Neural progenitor cell (in vitro differentiated cells): Measurements from ENCODE around the gene TMEM178B. TPM values are rescaled to one million over a fixed set of nuclear protein-coding genes. Genes with fewer than 3 reads are reported as not detected.

Source experiments
- DNase-seq: peaks from one replicate; pipeline ENCODE4 v3.0.0-alpha.2; 2016; ENCODE audit warnings: low spot score
- H2AFZ ChIP-seq: fragments of 200-600 bp; sonication (generic); replicated peaks from 2 replicates; pipeline ENCODE4 v1.6.1; 2016; ENCODE audit warnings: antibody characterized with exemption
- H3F3A ChIP-seq: fragments of 200-600 bp; sonication (generic); 2 replicates; pipeline ENCODE4 v1.6.1; 2016; ENCODE audit warnings: antibody characterized with exemption, low read depth
- H3K27ac ChIP-seq: fragments of 200-600 bp; sonication (generic); 2 replicates; pipeline ENCODE4 v1.5.1; 2016; ENCODE audit warnings: mild to moderate bottlenecking
- H3K27me3 ChIP-seq: fragments of 200-600 bp; sonication (generic); 2 replicates; pipeline ENCODE4 v1.6.1; 2016; ENCODE audit warnings: mild to moderate bottlenecking, moderate library complexity
- H3K36me3 ChIP-seq: fragments of 200-600 bp; sonication (generic); 2 replicates; pipeline ENCODE4 v1.5.1; 2016
- H3K4me1 ChIP-seq: fragments of 200-600 bp; sonication (generic); 2 replicates; pipeline ENCODE4 v1.6.1; 2016; ENCODE audit warnings: mixed run types
- H3K4me2 ChIP-seq: fragments of 200-600 bp; sonication (generic); 2 replicates; pipeline ENCODE4 v1.6.1; 2016
- H3K4me3 ChIP-seq: fragments of 200-600 bp; sonication (generic); 2 replicates; pipeline ENCODE4 v1.5.1; 2016
- H3K79me2 ChIP-seq: fragments of 200-600 bp; sonication (generic); 2 replicates; pipeline ENCODE4 v1.6.1; 2016; ENCODE audit warnings: low read depth
- H3K9ac ChIP-seq: fragments of 200-600 bp; sonication (generic); 2 replicates; pipeline ENCODE4 v1.6.1; 2016
- H3K9me3 ChIP-seq: fragments of 200-600 bp; sonication (generic); 2 replicates; pipeline ENCODE4 v1.5.1; 2016; ENCODE audit warnings: low read depth
- H4K20me1 ChIP-seq: fragments of 200-600 bp; sonication (generic); 2 replicates; pipeline ENCODE4 v1.6.1; 2016; ENCODE audit warnings: low read depth
- H3K27ac Mint-ChIP-seq: 3 replicates; pipeline ENCODE4 v1.8.0; 2021; ENCODE audit warnings: mixed read lengths
- H3K27me3 Mint-ChIP-seq: 2 replicates; pipeline ENCODE4 v1.8.0; 2022; ENCODE audit warnings: low read depth, mild to moderate bottlenecking, inconsistent platforms, moderate library complexity, mixed read lengths; ENCODE audit not compliant: insufficient read depth
- H3K36me3 Mint-ChIP-seq: 3 replicates; pipeline ENCODE4 v1.8.0; 2021; ENCODE audit warnings: mixed read lengths
- H3K4me1 Mint-ChIP-seq: 3 replicates; pipeline ENCODE4 v1.8.0; 2021; ENCODE audit warnings: mixed read lengths
- H3K4me3 Mint-ChIP-seq: 3 replicates; pipeline ENCODE4 v1.8.0; 2021; ENCODE audit warnings: mild to moderate bottlenecking, moderate library complexity, mixed read lengths
- H3K9me3 Mint-ChIP-seq: 3 replicates; pipeline ENCODE4 v1.8.0; 2020; ENCODE audit warnings: mixed read lengths
- EZH2 ChIP-seq: fragments of 200-600 bp; sonication (generic); IDR thresholded peaks from 2 replicates; pipeline ENCODE4 v1.6.1; 2017; ENCODE audit warnings: antibody characterized with exemption, mild to moderate bottlenecking, moderate library complexity
- EZH2phosphoT487 ChIP-seq: fragments of 200-600 bp; sonication (generic); IDR thresholded peaks from 2 replicates; pipeline ENCODE4 v1.6.1; 2017; ENCODE audit warnings: antibody characterized with exemption
- total RNA-seq: library from RNA; depleted of rRNA; stranded (reverse); fragments of >200 nt; gene quantifications from 2 replicates; pipeline ENCODE4 v1.2.3, GENCODE V29; 2015; ENCODE audit warnings: low replicate concordance
- TF ChIP-seq, protein P1 (sequence below): fragments of 200-600 bp; sonication (generic); IDR thresholded peaks from 2 replicates; pipeline ENCODE4 v1.5.1; 2017; ENCODE audit warnings: antibody characterized with exemption, mild to moderate bottlenecking

Gene TMEM178B
- total RNA-seq, 1 donor from 2014 or later: 2.9 TPM

GRCh38 chr7:141366091-141366621, 292.3 kb downstream of the TMEM178B start:
- Mint-ChIP-seq H3K4me1 (peaks cover 43% of the 10 kb centered on the region), H3K9me3 (no peaks in the 10 kb centered on the region), H3K4me3 (peak overlapping the region; percentile 0), H3K27me3 (no peaks in the 10 kb centered on the region), H3K27ac (peak overlapping the region; percentile 31), H3K36me3 (no peaks in the 10 kb centered on the region)
- Histone ChIP-seq H3K4me2 (peak overlapping the region; percentile 87), H3K36me3 (no peaks in the 10 kb centered on the region), H3K4me1 (peaks cover 48% of the 10 kb centered on the region), H3K27ac (peak overlapping the region; percentile 99), H4K20me1 (no peaks in the 10 kb centered on the region), H3F3A (peaks cover 25% of the 10 kb centered on the region), H3K9ac (no peak overlapping the region), H3K27me3 (no peaks in the 10 kb centered on the region), H3K9me3 (no peaks in the 10 kb centered on the region), H2AFZ (peak overlapping the region; percentile 91), H3K4me3 (peak overlapping the region; percentile 40), H3K79me2 (no peaks in the 10 kb centered on the region)
- peak; percentile 85 for DNase-seq
- TF ChIP-seq EZH2phosphoT487 (peak; percentile 47), EZH2 (no peak)

GRCh38 chr7:141369422-141369821, 295.6 kb downstream of the TMEM178B start:
- H4K20me1 ChIP-seq: no peaks in the 10 kb centered on the region
- H3K36me3 Mint-ChIP-seq: no peaks in the 10 kb centered on the region
- no peaks in the 10 kb centered on the region for H3K9me3 ChIP-seq
- peak overlapping the region; percentile 19 for H3K4me2 ChIP-seq
- peaks cover 28% of the 10 kb centered on the region for H3K4me1 Mint-ChIP-seq
- H3K4me3 Mint-ChIP-seq: no peak overlapping the region
- H3K9ac ChIP-seq: no peak overlapping the region
- peaks cover 25% of the 10 kb centered on the region for H3F3A ChIP-seq
- TF ChIP-seq, protein P1, sequence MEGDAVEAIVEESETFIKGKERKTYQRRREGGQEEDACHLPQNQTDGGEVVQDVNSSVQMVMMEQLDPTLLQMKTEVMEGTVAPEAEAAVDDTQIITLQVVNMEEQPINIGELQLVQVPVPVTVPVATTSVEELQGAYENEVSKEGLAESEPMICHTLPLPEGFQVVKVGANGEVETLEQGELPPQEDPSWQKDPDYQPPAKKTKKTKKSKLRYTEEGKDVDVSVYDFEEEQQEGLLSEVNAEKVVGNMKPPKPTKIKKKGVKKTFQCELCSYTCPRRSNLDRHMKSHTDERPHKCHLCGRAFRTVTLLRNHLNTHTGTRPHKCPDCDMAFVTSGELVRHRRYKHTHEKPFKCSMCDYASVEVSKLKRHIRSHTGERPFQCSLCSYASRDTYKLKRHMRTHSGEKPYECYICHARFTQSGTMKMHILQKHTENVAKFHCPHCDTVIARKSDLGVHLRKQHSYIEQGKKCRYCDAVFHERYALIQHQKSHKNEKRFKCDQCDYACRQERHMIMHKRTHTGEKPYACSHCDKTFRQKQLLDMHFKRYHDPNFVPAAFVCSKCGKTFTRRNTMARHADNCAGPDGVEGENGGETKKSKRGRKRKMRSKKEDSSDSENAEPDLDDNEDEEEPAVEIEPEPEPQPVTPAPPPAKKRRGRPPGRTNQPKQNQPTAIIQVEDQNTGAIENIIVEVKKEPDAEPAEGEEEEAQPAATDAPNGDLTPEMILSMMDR: no peak
- TF ChIP-seq EZH2phosphoT487 (no peak), EZH2 (no peak)
- H3K27me3 ChIP-seq: no peaks in the 10 kb centered on the region
- no peaks in the 10 kb centered on the region for H3K36me3 ChIP-seq
- H3K79me2 ChIP-seq: no peaks in the 10 kb centered on the region
- H3K27ac ChIP-seq: no peak overlapping the region
- H3K27me3 Mint-ChIP-seq: no peaks in the 10 kb centered on the region
- peaks cover 2% of the 10 kb centered on the region for H3K9me3 Mint-ChIP-seq
- peak overlapping the region; percentile 54 for H2AFZ ChIP-seq
- H3K4me3 ChIP-seq: no peak overlapping the region
- H3K4me1 ChIP-seq: peaks cover 48% of the 10 kb centered on the region
- no peak for DNase-seq
- H3K27ac Mint-ChIP-seq: no peak overlapping the region

- Mint-ChIP-seq H3K27me3 (no peaks in the 10 kb centered on the region), H3K36me3 (no peaks in the 10 kb centered on the region), H3K4me1 (peaks cover 28% of the 10 kb centered on the region), H3K27ac (no peak overlapping the region), H3K4me3 (no peak overlapping the region), H3K9me3 (peaks cover 2% of the 10 kb centered on the region)
- no peaks in the 10 kb centered on the region for H4K20me1 ChIP-seq
- H3K27ac ChIP-seq: no peak overlapping the region
- TF ChIP-seq EZH2phosphoT487: no peak
- TF ChIP-seq EZH2: no peak
- TF ChIP-seq, protein P1: no peak
- H3K4me2 ChIP-seq: no peak overlapping the region
- no peaks in the 10 kb centered on the region for H3K36me3 ChIP-seq
- H3K27me3 ChIP-seq: no peaks in the 10 kb centered on the region
- H3F3A ChIP-seq: peaks cover 25% of the 10 kb centered on the region
- H3K9me3 ChIP-seq: no peaks in the 10 kb centered on the region
- H2AFZ ChIP-seq: no peak overlapping the region
- no peak overlapping the region for H3K4me3 ChIP-seq
- no peak for DNase-seq
- H3K79me2 ChIP-seq: no peaks in the 10 kb centered on the region
- H3K9ac ChIP-seq: no peak overlapping the region
- H3K4me1 ChIP-seq: peaks cover 46% of the 10 kb centered on the region
Measured at GRCh38 chr7:141370178-141370577, 296.3 kb downstream of the TMEM178B start.

- Mint-ChIP-seq H3K36me3 (no peaks in the 10 kb centered on the region), H3K4me3 (no peak overlapping the region), H3K9me3 (peaks cover 2% of the 10 kb centered on the region), H3K27me3 (no peaks in the 10 kb centered on the region), H3K4me1 (peaks cover 27% of the 10 kb centered on the region), H3K27ac (no peak overlapping the region)
- peaks cover 42% of the 10 kb centered on the region for H3K4me1 ChIP-seq
- no peak overlapping the region for H3K9ac ChIP-seq
- TF ChIP-seq EZH2phosphoT487: no peak
- no peak for TF ChIP-seq EZH2
- TF ChIP-seq, protein P1: no peak
- DNase-seq: no peak
- no peaks in the 10 kb centered on the region for H3K79me2 ChIP-seq
- no peaks in the 10 kb centered on the region for H4K20me1 ChIP-seq
- H3K4me3 ChIP-seq: no peak overlapping the region
- H3K27me3 ChIP-seq: no peaks in the 10 kb centered on the region
- H3K36me3 ChIP-seq: no peaks in the 10 kb centered on the region
- H2AFZ ChIP-seq: no peak overlapping the region
- H3K4me2 ChIP-seq: no peak overlapping the region
- H3K9me3 ChIP-seq: no peaks in the 10 kb centered on the region
- H3K27ac ChIP-seq: no peak overlapping the region
- peaks cover 23% of the 10 kb centered on the region for H3F3A ChIP-seq
Measured at GRCh38 chr7:141370650-141371049, 296.8 kb downstream of the TMEM178B start.
